NCI-H526 (cell line): Measurements from ENCODE around the gene KIFBP.
"Not testable (repeated sequence)": the region's sequence is repeated elsewhere in the genome, so short reads cannot be mapped to it uniquely, and the experiment has no call there.

ENCODE experiments used
- DNase-seq, 2 experiments: peaks; one replicate each; lab custom pipeline; 2025; lab: John Stamatoyannopoulos, UW

Gene KIFBP

GRCh38 chr10:68988530-68989316, at the start of gene KIFBP:
Gene KIFBP, plus strand, starts transcription at chr10:68988803. Its CDS starts 30 bp downstream, at chr10:68988833.
- peak; percentile 91 to 94 for DNase-seq

- no peak for DNase-seq
Observed at GRCh38 chr10:68938884-68939283, 49.7 kb upstream of the KIFBP start.

GRCh38 chr10:68940917-68941316, 47.7 kb upstream of the KIFBP start:
- DNase-seq, result not testable (repeated sequence)

GRCh38 chr10:68950598-68950997, 38.0 kb upstream of the KIFBP start:
- no peak for DNase-seq

GRCh38 chr10:68954904-68955303, 33.7 kb upstream of the KIFBP start:
- no peak for DNase-seq

GRCh38 chr10:68955355-68955831, 33.2 kb upstream of the KIFBP start:
- peak in 1 of 2 experiments; percentile 44 for DNase-seq

- peak; percentile 89 for DNase-seq
Observed at GRCh38 chr10:68955832-68956532, 32.6 kb upstream of the KIFBP start, which contains the start of gene DDX21. Gene DDX21, plus strand, starts transcription at chr10:68956170. Its CDS starts 56 bp downstream, at chr10:68956226.

GRCh38 chr10:68957284-68957615, 31.4 kb upstream of the KIFBP start:
- DNase-seq, result no peak

- no peak for DNase-seq
Observed at GRCh38 chr10:68957654-68958053, 30.9 kb upstream of the KIFBP start.

- DNase-seq, result no peak
Observed at GRCh38 chr10:68959695-68960527, 28.7 kb upstream of the KIFBP start.

GRCh38 chr10:68963151-68963550, 25.5 kb upstream of the KIFBP start:
- DNase-seq, result no peak

GRCh38 chr10:68973975-68974374, 14.6 kb upstream of the KIFBP start:
- no peak for DNase-seq

GRCh38 chr10:68975936-68976473, 12.6 kb upstream of the KIFBP start:
- not testable (repeated sequence) for DNase-seq

- not testable (repeated sequence) for DNase-seq
Observed at GRCh38 chr10:68979738-68980137, 8.9 kb upstream of the KIFBP start.

- DNase-seq, result no peak
Observed at GRCh38 chr10:68981074-68981473, 7.5 kb upstream of the KIFBP start.

GRCh38 chr10:68982389-68982788, 6.2 kb upstream of the KIFBP start:
- no peak for DNase-seq

GRCh38 chr10:68987611-68988010, 992 bp upstream of the KIFBP start:
- no peak for DNase-seq

- DNase-seq, result no peak
Observed at GRCh38 chr10:68989317-68989990, 851 bp downstream of the KIFBP start.

GRCh38 chr10:68992636-68993440, 4.2 kb downstream of the KIFBP start:
- no peak for DNase-seq

- no peak for DNase-seq
Observed at GRCh38 chr10:68997211-68997610, 8.6 kb downstream of the KIFBP start.

- DNase-seq, result peak in 1 of 2 experiments; percentile 10
Observed at GRCh38 chr10:69004821-69005220, 16.2 kb downstream of the KIFBP start.
